GM23338 (cell line): Measurements from ENCODE around the gene CERK. TPM values are rescaled to one million over a fixed set of nuclear protein-coding genes. Genes with fewer than 3 reads are reported as not detected.

Experiments
- ATAC-seq: fragments of 200-7000 bp; cut with Tn5 transposase; 3 replicates; pipeline ENCODE4 v1.9.1; 2020
- DNase-seq: peaks from one replicate; pipeline ENCODE4 v3.0.0-alpha.2; 2015; ENCODE audit warnings: low spot score
- H2AFZ ChIP-seq: fragments of 200-600 bp; sonication (generic); 2 replicates; pipeline ENCODE4 v1.8.0; 2016; ENCODE audit warnings: antibody characterized with exemption, mild to moderate bottlenecking, moderate library complexity
- H3F3A ChIP-seq: fragments of 200-600 bp; sonication (generic); replicated peaks from 2 replicates; pipeline ENCODE4 v1.8.0; 2017; ENCODE audit warnings: antibody characterized with exemption, mixed run types, low read depth
- H3K27ac ChIP-seq: fragments of 200-600 bp; sonication (generic); 2 replicates; pipeline ENCODE4 v1.6.1; 2016; ENCODE audit warnings: low read depth
- H3K27me3 ChIP-seq: fragments of 200-600 bp; sonication (generic); 2 replicates; pipeline ENCODE4 v1.8.0; 2016; ENCODE audit warnings: mild to moderate bottlenecking, mixed run types, moderate library complexity; ENCODE audit not compliant: insufficient read depth
- H3K36me3 ChIP-seq: fragments of 200-600 bp; sonication (generic); 2 replicates; pipeline ENCODE4 v1.8.0; 2016; ENCODE audit warnings: mild to moderate bottlenecking; ENCODE audit not compliant: insufficient read depth
- H3K4me1 ChIP-seq: fragments of 200-600 bp; sonication (generic); 2 replicates; pipeline ENCODE4 v1.8.0; 2016; ENCODE audit warnings: mild to moderate bottlenecking, moderate library complexity; ENCODE audit not compliant: insufficient read depth
- H3K4me2 ChIP-seq: fragments of 200-600 bp; sonication (generic); 2 replicates; pipeline ENCODE4 v1.7.1; 2017; ENCODE audit warnings: mixed run types
- H3K4me3 ChIP-seq: fragments of 200-600 bp; sonication (generic); 2 replicates; pipeline ENCODE4 v1.6.1; 2016; ENCODE audit warnings: mixed run types
- H3K79me2 ChIP-seq: fragments of 200-600 bp; sonication (generic); replicated peaks from 2 replicates; pipeline ENCODE4 v1.8.0; 2017; ENCODE audit warnings: mild to moderate bottlenecking; ENCODE audit not compliant: insufficient read depth
- H3K9me2 ChIP-seq: fragments of 200-600 bp; sonication (generic); 2 replicates; pipeline ENCODE4 v1.8.0; 2017; ENCODE audit not compliant: insufficient read depth
- H4K20me1 ChIP-seq: fragments of 200-600 bp; sonication (generic); replicated peaks from 2 replicates; pipeline ENCODE4 v1.8.0; 2017; ENCODE audit warnings: mild to moderate bottlenecking; ENCODE audit not compliant: insufficient read depth
- H3K27ac Mint-ChIP-seq: 2 replicates; pipeline ENCODE4 v1.8.0; 2020; ENCODE audit warnings: inconsistent platforms, mild to moderate bottlenecking, moderate library complexity, mixed read lengths
- H3K27me3 Mint-ChIP-seq: 3 replicates; pipeline ENCODE4 v1.8.0; 2022; ENCODE audit warnings: low read depth, mild to moderate bottlenecking, moderate library complexity, mixed read lengths, inconsistent platforms; ENCODE audit not compliant: insufficient read depth, poor library complexity
- H3K36me3 Mint-ChIP-seq: 3 replicates; pipeline ENCODE4 v1.8.0; 2021; ENCODE audit warnings: low read depth, mild to moderate bottlenecking, inconsistent platforms, moderate library complexity, mixed read lengths
- H3K4me1 Mint-ChIP-seq: 3 replicates; pipeline ENCODE4 v1.8.0; 2020; ENCODE audit warnings: mild to moderate bottlenecking, inconsistent platforms, mixed read lengths
- H3K4me3 Mint-ChIP-seq: 3 replicates; pipeline ENCODE4 v1.8.0; 2021; ENCODE audit warnings: moderate library complexity, mild to moderate bottlenecking, inconsistent platforms, mixed read lengths
- H3K9me3 Mint-ChIP-seq: 3 replicates; pipeline ENCODE4 v1.8.0; 2020; ENCODE audit warnings: moderate library complexity, mild to moderate bottlenecking, inconsistent platforms, mixed read lengths
- NANOG ChIP-seq: IDR thresholded peaks from 2 replicates; pipeline ENCODE4 v1.6.1; 2016; ENCODE audit warnings: antibody characterized with exemption, borderline replicate concordance
- POLR2AphosphoS5 ChIP-seq: IDR thresholded peaks from 2 replicates; pipeline ENCODE4 v1.6.1; 2016; ENCODE audit warnings: antibody characterized with exemption, low read depth
- ZNF331 ChIP-seq: fragments of 250-450 bp; sonication (Bioruptor Pico); IDR thresholded peaks from 2 replicates; pipeline ENCODE4 v1.5.0; 2020; ENCODE audit warnings: low read depth, mild to moderate bottlenecking, moderate library complexity
- polyA plus RNA-seq: library from polyadenylated mRNA; unstranded; fragments of >200 nt; fragmentation: Nextera tagmentation; extraction: Ambion mirVana; gene quantifications from 2 replicates; pipeline ENCODE4 v1.2.1, GENCODE V29; 2016
- total RNA-seq: library from RNA; depleted of rRNA; stranded (reverse); fragments of >200 nt; shearing (Covaris generic); gene quantifications from 2 replicates; pipeline ENCODE4 v1.2.3, GENCODE V29; 2014
- TF ChIP-seq, protein P1 (sequence below): IDR thresholded peaks from one replicate; pipeline ENCODE4 v1.6.1; 2018; ENCODE audit warnings: antibody characterized with exemption; ENCODE audit not compliant: unreplicated experiment
- TF ChIP-seq, protein P2 (sequence below): IDR thresholded peaks from 2 replicates; pipeline ENCODE4 v1.6.1; 2016; ENCODE audit warnings: antibody characterized with exemption

Gene CERK
- total and polyA plus RNA-seq, 2 experiments from 2014 or later: 12.7 to 62.9 TPM

DNA sequence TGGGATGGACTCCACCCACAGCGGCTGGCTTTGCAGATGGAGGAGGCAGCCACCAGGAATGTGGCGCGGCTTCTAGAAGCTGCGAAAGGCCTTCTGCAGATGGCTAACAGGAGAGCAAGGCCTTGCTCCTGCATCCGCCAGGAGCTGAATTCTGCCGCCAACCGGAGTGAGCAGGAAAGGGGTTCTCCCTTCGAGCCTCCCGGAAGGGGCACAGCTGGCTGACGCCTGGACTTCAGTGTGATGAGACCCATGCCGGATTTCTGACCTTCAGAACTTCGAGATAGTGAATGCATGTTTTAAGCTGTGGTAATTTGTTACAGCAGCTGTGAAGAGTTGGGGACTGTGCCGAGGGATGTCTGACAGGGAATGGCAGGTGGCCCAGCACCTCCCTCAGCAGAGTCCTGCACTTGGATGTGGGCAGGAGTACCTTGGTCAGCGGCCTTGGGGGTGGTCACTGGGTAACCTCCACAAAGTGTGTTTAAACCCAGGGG lies 32.1 kb upstream of the CERK start:
- H4K20me1 ChIP-seq: no peaks in the 10 kb centered on the region; the same call in 1 of the 2 replicates
- no peaks in the 10 kb centered on the region for H3K36me3 ChIP-seq
- Mint-ChIP-seq H3K27ac (no peak overlapping the region), H3K4me1 (peaks cover 19% of the 10 kb centered on the region), H3K9me3 (no peaks in the 10 kb centered on the region), H3K4me3 (no peak overlapping the region), H3K36me3 (peaks cover 5% of the 10 kb centered on the region; the same call in 1 of the 3 replicates), H3K27me3 (peaks cover 9% of the 10 kb centered on the region)
- H3K4me2 ChIP-seq: no peak overlapping the region
- H3F3A ChIP-seq: no peaks in the 10 kb centered on the region
- no peak for DNase-seq
- no peak for TF ChIP-seq POLR2AphosphoS5
- TF ChIP-seq, protein P1, sequence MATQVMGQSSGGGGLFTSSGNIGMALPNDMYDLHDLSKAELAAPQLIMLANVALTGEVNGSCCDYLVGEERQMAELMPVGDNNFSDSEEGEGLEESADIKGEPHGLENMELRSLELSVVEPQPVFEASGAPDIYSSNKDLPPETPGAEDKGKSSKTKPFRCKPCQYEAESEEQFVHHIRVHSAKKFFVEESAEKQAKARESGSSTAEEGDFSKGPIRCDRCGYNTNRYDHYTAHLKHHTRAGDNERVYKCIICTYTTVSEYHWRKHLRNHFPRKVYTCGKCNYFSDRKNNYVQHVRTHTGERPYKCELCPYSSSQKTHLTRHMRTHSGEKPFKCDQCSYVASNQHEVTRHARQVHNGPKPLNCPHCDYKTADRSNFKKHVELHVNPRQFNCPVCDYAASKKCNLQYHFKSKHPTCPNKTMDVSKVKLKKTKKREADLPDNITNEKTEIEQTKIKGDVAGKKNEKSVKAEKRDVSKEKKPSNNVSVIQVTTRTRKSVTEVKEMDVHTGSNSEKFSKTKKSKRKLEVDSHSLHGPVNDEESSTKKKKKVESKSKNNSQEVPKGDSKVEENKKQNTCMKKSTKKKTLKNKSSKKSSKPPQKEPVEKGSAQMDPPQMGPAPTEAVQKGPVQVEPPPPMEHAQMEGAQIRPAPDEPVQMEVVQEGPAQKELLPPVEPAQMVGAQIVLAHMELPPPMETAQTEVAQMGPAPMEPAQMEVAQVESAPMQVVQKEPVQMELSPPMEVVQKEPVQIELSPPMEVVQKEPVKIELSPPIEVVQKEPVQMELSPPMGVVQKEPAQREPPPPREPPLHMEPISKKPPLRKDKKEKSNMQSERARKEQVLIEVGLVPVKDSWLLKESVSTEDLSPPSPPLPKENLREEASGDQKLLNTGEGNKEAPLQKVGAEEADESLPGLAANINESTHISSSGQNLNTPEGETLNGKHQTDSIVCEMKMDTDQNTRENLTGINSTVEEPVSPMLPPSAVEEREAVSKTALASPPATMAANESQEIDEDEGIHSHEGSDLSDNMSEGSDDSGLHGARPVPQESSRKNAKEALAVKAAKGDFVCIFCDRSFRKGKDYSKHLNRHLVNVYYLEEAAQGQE: peak; percentile 34
- H3K27me3 ChIP-seq: no peaks in the 10 kb centered on the region
- H3K79me2 ChIP-seq: peaks cover 87% of the 10 kb centered on the region
- no peak overlapping the region for H3K27ac ChIP-seq
- peaks cover 14% of the 10 kb centered on the region; the same call in 1 of the 2 replicates for H3K4me1 ChIP-seq
- no peak overlapping the region for H2AFZ ChIP-seq
- no peak for ATAC-seq
- no peaks in the 10 kb centered on the region for H3K9me2 ChIP-seq
- no peak overlapping the region for H3K4me3 ChIP-seq

DNA sequence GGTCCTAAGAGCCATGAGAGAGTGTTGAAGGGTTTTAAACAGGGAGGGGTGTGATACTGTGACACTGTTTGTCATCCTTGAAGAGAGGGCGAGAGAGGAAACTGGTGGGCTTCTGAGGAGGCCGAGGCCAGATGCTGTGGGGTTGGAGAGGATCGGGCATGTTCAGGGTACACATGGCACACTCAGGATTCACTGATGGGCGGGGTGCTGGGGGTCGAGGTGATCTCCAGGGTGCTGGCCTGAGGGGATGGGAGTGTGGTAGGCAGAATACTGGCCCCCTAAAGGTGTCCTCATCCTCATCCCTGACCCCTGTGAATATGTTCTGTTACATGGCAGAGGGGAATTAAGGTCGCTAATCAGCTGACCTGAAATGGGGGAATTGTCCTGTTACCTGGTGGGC lies 31.7 kb upstream of the CERK start:
- ATAC-seq (no peak), DNase-seq (no peak)
- H3K4me3 Mint-ChIP-seq: no peak overlapping the region
- peak overlapping the region; percentile 34 for H3K27ac Mint-ChIP-seq
- no peak overlapping the region for H3K4me2 ChIP-seq
- peaks cover 8% of the 10 kb centered on the region for H3K27me3 Mint-ChIP-seq
- H3K9me3 Mint-ChIP-seq: no peaks in the 10 kb centered on the region
- H3K4me1 Mint-ChIP-seq: peaks cover 14% of the 10 kb centered on the region
- H3F3A ChIP-seq: no peaks in the 10 kb centered on the region
- peaks cover 87% of the 10 kb centered on the region for H3K79me2 ChIP-seq
- H4K20me1 ChIP-seq: no peaks in the 10 kb centered on the region; the same call in 1 of the 2 replicates
- H3K27me3 ChIP-seq: no peaks in the 10 kb centered on the region
- H3K9me2 ChIP-seq: no peaks in the 10 kb centered on the region
- TF ChIP-seq NANOG (no peak), ZNF331 (CRISPR knock-in tag) (no peak)
- TF ChIP-seq, protein P2, sequence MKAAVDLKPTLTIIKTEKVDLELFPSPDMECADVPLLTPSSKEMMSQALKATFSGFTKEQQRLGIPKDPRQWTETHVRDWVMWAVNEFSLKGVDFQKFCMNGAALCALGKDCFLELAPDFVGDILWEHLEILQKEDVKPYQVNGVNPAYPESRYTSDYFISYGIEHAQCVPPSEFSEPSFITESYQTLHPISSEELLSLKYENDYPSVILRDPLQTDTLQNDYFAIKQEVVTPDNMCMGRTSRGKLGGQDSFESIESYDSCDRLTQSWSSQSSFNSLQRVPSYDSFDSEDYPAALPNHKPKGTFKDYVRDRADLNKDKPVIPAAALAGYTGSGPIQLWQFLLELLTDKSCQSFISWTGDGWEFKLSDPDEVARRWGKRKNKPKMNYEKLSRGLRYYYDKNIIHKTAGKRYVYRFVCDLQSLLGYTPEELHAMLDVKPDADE: no peak
- H3K36me3 ChIP-seq: no peaks in the 10 kb centered on the region
- H3K4me1 ChIP-seq: peaks cover 11% of the 10 kb centered on the region; the same call in 1 of the 2 replicates
- H3K36me3 Mint-ChIP-seq: peaks cover 8% of the 10 kb centered on the region; the same call in 1 of the 3 replicates
- H3K4me3 ChIP-seq: no peak overlapping the region
- no peak overlapping the region for H2AFZ ChIP-seq
- H3K27ac ChIP-seq: no peak overlapping the region
